HCT116 (cell line): Measurements from ENCODE around the gene LDLRAD4. TPM values are rescaled to one million over a fixed set of nuclear protein-coding genes. Genes with fewer than 3 reads are reported as not detected.

Experiments
- ATAC-seq: fragments of 200-7000 bp; cut with Tn5 transposase; 2 replicates; pipeline ENCODE4 v1.9.1; 2020; ENCODE audit warnings: mild to moderate bottlenecking, moderate library complexity
- BruUV-seq: library from RNA; stranded (reverse); fragments of 400-500 nt; replicated peaks from 2 replicates; lab custom pipeline; 2021; lab: Mats Ljungman, UMichigan
- CTCF ChIA-PET: fragments of 300-600 bp; sonication (Branson Sonifier 250); formaldehyde crosslinking; loops from one replicate; lab custom pipeline; 2021; ENCODE audit warnings: antibody characterized with exemption; lab: Charles Lee
- POLR2A ChIA-PET: fragments of 300-600, 350-600 bp; sonication (Branson Sonifier 250); formaldehyde crosslinking; loops from one replicate; lab custom pipeline; 2021; ENCODE audit warnings: antibody characterized with exemption; lab: Charles Lee
- RAD21 ChIA-PET, 2 experiments: fragments of 300-600 bp; sonication (Branson Sonifier 250); formaldehyde crosslinking; loops; one replicate each; lab custom pipeline; 2023; ENCODE audit warnings: low total read pairs in 2 of 2; ENCODE audit not compliant: uncharacterized antibody in 2 of 2, unreplicated experiment in 2 of 2, low non-redundant PET in 1 of 2; lab: Charles Lee
- DNase-seq: peaks from one replicate; pipeline ENCODE4 v3.0.0-alpha.2; 2010; ENCODE audit warnings: low read depth, low spot score
- H2AFZ ChIP-seq: fragments of 200-600 bp; shearing (Covaris generic), sonication (generic); 2 replicates; pipeline ENCODE4 v1.6.1; 2017; ENCODE audit warnings: low read depth, mixed run types, mixed read lengths, antibody characterized with exemption, low read length; ENCODE audit not compliant: poor library complexity, severe bottlenecking
- H3K27ac ChIP-seq: 2 replicates; pipeline ENCODE4 v1.5.1; 2012; ENCODE audit warnings: low read depth, low read length
- H3K27me3 ChIP-seq: fragments of 200-600 bp; sonication (generic); 2 replicates; pipeline ENCODE4 v1.6.1; 2016; ENCODE audit warnings: mixed run types, low read length, mixed read lengths; ENCODE audit not compliant: insufficient read depth
- H3K36me3 ChIP-seq, 2 experiments: fragments of 200-500 bp in 1 of 2; fragments of 200-600 bp in 1 of 2; sonication (Bioruptor generic) in 1 of 2; sonication (generic) in 1 of 2; 2 replicates each; pipeline versions ENCODE4 v1.5.1 to v1.6.1; 2014 to 2016; ENCODE audit warnings: low read length in 2 of 2, inconsistent platforms in 1 of 2, mixed read lengths in 1 of 2, mixed run types in 1 of 2; ENCODE audit not compliant: insufficient read depth in 2 of 2, control insufficient read depth in 1 of 2
- H3K4me1 ChIP-seq, 2 experiments: fragments of 200-600 bp in 1 of 2; sonication (generic) in 1 of 2; 2 replicates each; pipeline versions ENCODE4 v1.5.1 to v1.6.1; 2012 to 2017; ENCODE audit warnings: low read length in 2 of 2, inconsistent platforms in 1 of 2, mild to moderate bottlenecking in 1 of 2, mixed read lengths in 1 of 2, mixed run types in 1 of 2, moderate library complexity in 1 of 2; ENCODE audit not compliant: insufficient read depth in 2 of 2, control insufficient read depth in 1 of 2
- H3K4me2 ChIP-seq: fragments of 200-600 bp; sonication (generic); 2 replicates; pipeline ENCODE4 v1.6.1; 2017; ENCODE audit warnings: mixed run types, low read length, mixed read lengths
- H3K4me3 ChIP-seq, 2 experiments: fragments of 200-600 bp in 1 of 2; sonication (generic) in 1 of 2; replicated peaks in 1 of 2; 2 replicates each; pipeline ENCODE4 v1.5.1; 2011 to 2016; ENCODE audit warnings: low read length in 2 of 2, control low read depth in 1 of 2, low read depth in 1 of 2, mild to moderate bottlenecking in 1 of 2, mixed read lengths in 1 of 2, mixed run types in 1 of 2
- H3K79me2 ChIP-seq: fragments of 200-600 bp; sonication (generic); 2 replicates; pipeline ENCODE4 v1.6.1; 2017; ENCODE audit warnings: mild to moderate bottlenecking, mixed run types, low read length, moderate library complexity, mixed read lengths; ENCODE audit not compliant: insufficient read depth
- H3K9ac ChIP-seq: fragments of 200-600 bp; sonication (generic); 2 replicates; pipeline ENCODE4 v1.6.1; 2016; ENCODE audit warnings: low read length, mixed read lengths
- H3K9me2 ChIP-seq: fragments of 200-600 bp; sonication (generic), shearing (Covaris generic); 2 replicates; pipeline ENCODE4 v1.6.1; 2017; ENCODE audit warnings: mixed run types, mild to moderate bottlenecking, moderate library complexity; ENCODE audit not compliant: insufficient read depth
- H3K9me3 ChIP-seq, 2 experiments: fragments of 200-500 bp in 1 of 2; fragments of 200-600 bp in 1 of 2; sonication (Bioruptor generic) in 1 of 2; sonication (generic) in 1 of 2; 2 replicates each; pipeline ENCODE4 v1.6.1; 2014 to 2017; ENCODE audit warnings: low read length in 2 of 2, mixed read lengths in 2 of 2, inconsistent platforms in 1 of 2, low read depth in 1 of 2, mild to moderate bottlenecking in 1 of 2, mixed run types in 1 of 2, moderate library complexity in 1 of 2; ENCODE audit not compliant: control insufficient read depth in 1 of 2, insufficient read depth in 1 of 2
- H4K20me1 ChIP-seq: fragments of 200-600 bp; sonication (generic), shearing (Covaris generic); 2 replicates; pipeline ENCODE4 v1.6.1; 2017; ENCODE audit warnings: mixed run types, mild to moderate bottlenecking, moderate library complexity; ENCODE audit not compliant: insufficient read depth
- ATF3 ChIP-seq: IDR thresholded peaks from 2 replicates; pipeline ENCODE4 v1.6.1; 2012
- CBX3 ChIP-seq: IDR thresholded peaks from 2 replicates; pipeline ENCODE4 v1.6.1; 2012; ENCODE audit warnings: low read depth
- ELF1 ChIP-seq: IDR thresholded peaks from 2 replicates; pipeline ENCODE4 v1.6.1; 2012; ENCODE audit warnings: low read depth, borderline replicate concordance
- EZH2 ChIP-seq: fragments of 200-600 bp; sonication (generic); IDR thresholded peaks from 2 replicates; pipeline ENCODE4 v1.6.1; 2017; ENCODE audit warnings: antibody characterized with exemption, mixed run types
- FOSL1 ChIP-seq: IDR thresholded peaks from 2 replicates; pipeline ENCODE4 v1.6.1; 2012; ENCODE audit warnings: low read depth
- REST ChIP-seq: IDR thresholded peaks from 2 replicates; pipeline ENCODE4 v1.6.1; 2012; ENCODE audit warnings: low read depth
- SIN3A ChIP-seq: IDR thresholded peaks from 2 replicates; pipeline ENCODE4 v1.6.1; 2012; ENCODE audit warnings: low read depth
- ZFX ChIP-seq: fragments of 450-650 bp; IDR thresholded peaks from 2 replicates; pipeline ENCODE4 v1.6.1; 2017
- ZNF274 ChIP-seq: fragments of 200-500 bp; sonication (Bioruptor generic); IDR thresholded peaks from 2 replicates; pipeline ENCODE4 v1.6.1; 2014; ENCODE audit warnings: mild to moderate bottlenecking, low read depth, low read length, inconsistent platforms
- intact Hi-C: fragments of 100-400 bp; cut with micrococcal nuclease; formaldehyde crosslinking; loops from 2 replicates; pipeline ENCODE4 v1.10.0; 2022
- total RNA-seq: library from RNA; stranded (reverse); gene quantifications from one replicate; pipeline ENCODE4 v1.2.1, GENCODE V29; 2021; ENCODE audit not compliant: unreplicated experiment

LDLRAD4 gene
- total RNA-seq, 1 experiment from 2014 or later = 1.2 TPM

GRCh38 chr18:13264091-13265007, 45.8 kb downstream of the LDLRAD4 start:
- H3K9ac ChIP-seq = no peak overlapping the region
- intact Hi-C loops = loop anchor here (10.0 kb wide), 1 partner anchor 50 kb away; no protein-coding TSS in a partner anchor

More at GRCh38 chr18:13264091-13265007, 45.8 kb downstream of the LDLRAD4 start:
- H3K4me2 ChIP-seq = no peak overlapping the region
- H3K9me2 ChIP-seq = no peaks in the 10 kb centered on the region
- BruUV-seq = no TSS peak
- TF ChIP-seq EZH2 = no peak
- no peak for TF ChIP-seq ZFX
- no peak for TF ChIP-seq REST
- TF ChIP-seq SIN3A = no peak
- TF ChIP-seq CBX3 = no peak
- no peak for TF ChIP-seq FOSL1
- TF ChIP-seq ZNF274 = no peak
- no peak for TF ChIP-seq ELF1
- no peak for TF ChIP-seq ATF3
- no peaks in the 10 kb centered on the region for H3K9me3 ChIP-seq
- H2AFZ ChIP-seq = no peak overlapping the region
- H4K20me1 ChIP-seq = no peaks in the 10 kb centered on the region
- H3K4me3 ChIP-seq = no peak overlapping the region
- no peaks in the 10 kb centered on the region for H3K79me2 ChIP-seq
- ChIA-PET CTCF (no interaction called here), RAD21 (no interaction called here), POLR2A (no interaction called here)
- H3K4me1 ChIP-seq = no peaks in the 10 kb centered on the region
- H3K36me3 ChIP-seq = no peaks in the 10 kb centered on the region
- no peak for DNase-seq
- ATAC-seq = no peak
- no peak overlapping the region for H3K27ac ChIP-seq
- peaks cover 13% of the 10 kb centered on the region; the same call in 1 of the 2 replicates for H3K27me3 ChIP-seq
